COLO668 (cell line): ENCODE results near the gene KIF22.
"Not testable (repeated sequence)": the region's sequence is repeated elsewhere in the genome, so short reads cannot be mapped to it uniquely, and the experiment has no call there.

ENCODE experiments used
- DNase-seq: peaks from one replicate; lab custom pipeline; 2025; ENCODE audit not compliant: unreplicated experiment; lab: John Stamatoyannopoulos, UW

Gene KIF22

DNA sequence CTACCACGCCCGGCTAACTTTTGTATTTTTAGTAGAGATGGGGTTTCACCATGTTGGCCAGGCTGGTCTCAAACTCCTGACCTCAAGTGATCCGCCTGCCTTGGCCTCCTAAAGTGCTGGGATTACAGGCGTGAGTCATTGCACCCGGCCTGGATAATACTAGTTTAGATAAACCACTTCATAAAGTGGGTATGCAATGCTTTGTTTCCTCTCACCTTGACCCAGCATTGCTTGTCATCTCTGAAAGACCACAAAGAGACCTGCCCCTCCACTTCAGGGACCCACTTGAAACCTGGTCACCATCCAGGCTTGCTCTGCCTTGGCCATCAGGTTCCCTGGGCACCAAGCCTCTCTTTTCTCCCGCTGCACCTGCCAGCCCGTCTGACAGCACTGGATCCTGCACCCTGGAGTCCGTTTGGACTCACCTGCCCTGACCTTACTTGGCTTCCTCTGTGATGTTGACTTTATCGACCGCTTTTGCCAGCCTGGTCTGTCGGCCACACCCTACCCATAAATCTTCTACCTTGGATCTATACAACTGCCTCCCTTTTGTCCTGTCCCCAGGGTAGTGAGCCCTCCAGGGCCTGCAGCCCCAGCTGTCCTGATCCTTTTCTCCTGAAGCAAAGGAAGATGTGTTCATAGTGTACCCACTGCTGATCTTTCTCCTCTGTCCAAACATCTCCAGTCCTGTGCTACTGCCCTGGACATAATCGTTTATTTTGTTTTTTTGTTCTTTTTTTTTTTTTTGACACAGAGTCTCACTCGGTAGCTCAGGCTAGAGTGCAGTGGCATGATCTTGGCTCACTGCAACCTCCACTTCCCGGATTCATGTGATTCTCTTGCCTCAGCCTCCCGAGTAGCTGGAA is 25.2 kb upstream of the KIF22 start:
- peak; percentile 90 for DNase-seq

DNA sequence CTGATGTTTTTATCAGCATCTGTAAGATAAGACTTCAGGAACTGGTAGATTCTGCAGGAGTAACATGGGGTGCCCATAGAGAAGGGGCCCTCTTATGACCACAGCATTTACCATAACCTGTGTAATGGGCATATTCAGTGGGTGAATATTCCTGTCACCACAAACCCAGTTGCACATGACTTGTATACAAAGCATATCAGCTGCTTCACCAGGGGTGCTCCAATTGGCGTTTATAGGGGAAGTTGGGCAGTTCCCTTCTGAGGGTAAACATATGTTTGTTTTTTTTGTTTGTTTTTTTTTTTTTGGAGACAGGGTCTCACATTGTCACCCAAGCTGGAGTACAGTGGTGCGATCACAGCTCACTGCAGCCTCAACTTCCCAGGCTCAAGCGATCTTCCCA is 24.0 kb upstream of the KIF22 start:
- no peak for DNase-seq

DNA sequence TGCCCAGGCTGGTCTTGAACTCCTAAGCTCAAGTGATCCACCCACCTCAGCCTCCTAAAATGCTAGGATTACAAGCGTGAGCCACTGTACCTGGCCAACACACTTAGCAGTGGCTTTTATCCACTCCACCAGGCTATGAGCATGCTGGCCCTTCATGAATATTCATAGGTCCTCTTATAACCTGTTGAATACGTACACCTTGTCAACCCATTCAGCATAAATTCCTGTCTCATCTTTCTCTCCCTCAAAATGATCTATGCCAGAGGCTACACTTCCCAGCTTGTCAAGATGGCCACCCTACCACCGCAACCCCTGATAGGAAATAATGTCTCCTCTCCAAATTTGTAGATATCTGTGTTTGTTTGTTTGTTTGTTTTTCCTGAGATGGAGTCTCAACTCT is 23.5 kb upstream of the KIF22 start:
- no peak for DNase-seq

DNA sequence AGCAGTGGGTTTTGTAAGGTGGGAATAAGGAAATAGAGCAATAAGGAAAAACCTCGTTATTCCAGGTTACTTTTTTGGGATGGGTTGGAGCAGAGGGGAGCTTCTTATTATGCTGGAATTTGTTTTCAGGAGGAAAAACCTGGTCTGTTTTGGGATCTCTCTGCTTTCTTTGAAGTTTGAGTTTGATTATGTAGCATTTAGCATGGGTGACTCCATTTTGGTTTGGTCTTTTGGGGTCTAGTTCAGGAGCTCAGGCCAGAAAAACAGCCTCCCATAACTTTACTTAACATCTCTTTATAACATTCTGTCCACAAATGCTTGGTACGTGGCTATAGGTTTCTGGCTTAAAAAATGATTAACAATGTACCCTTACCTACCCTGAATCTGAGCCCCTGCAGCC is 21.0 kb upstream of the KIF22 start:
- no peak for DNase-seq

DNA sequence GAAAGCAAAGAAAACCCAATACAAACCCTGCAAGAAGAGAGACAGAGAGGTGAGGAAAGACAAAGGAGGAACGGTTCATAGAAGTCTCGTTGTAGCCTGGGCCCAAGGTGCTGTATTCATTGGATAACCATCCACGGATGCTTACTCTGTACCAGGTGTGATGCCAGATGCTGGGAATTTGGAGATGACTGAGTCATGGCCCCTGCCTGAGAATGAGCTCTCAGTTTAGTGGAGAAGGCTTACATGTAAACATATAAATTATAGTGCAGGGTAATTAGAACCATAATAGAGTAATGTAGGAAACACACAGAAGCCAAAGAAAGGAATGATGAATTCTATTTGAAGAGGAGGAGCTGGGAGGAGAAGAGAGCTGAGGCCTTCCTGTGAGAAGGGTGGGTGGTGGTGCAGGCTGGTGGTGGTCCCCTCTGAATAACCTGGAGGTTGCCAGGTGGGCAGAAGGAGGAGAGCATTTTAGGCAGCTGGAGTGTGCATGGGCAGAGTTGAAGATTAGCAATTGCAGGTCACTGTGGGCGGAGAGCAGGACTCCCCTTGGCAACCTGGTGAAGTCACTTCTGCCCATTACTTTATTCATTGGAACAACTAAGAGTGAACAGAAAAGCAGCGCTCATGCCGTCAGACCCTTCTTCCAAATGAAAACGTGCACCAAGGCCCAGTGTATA is 20.2 kb upstream of the KIF22 start:
- peak; percentile 22 for DNase-seq

DNA sequence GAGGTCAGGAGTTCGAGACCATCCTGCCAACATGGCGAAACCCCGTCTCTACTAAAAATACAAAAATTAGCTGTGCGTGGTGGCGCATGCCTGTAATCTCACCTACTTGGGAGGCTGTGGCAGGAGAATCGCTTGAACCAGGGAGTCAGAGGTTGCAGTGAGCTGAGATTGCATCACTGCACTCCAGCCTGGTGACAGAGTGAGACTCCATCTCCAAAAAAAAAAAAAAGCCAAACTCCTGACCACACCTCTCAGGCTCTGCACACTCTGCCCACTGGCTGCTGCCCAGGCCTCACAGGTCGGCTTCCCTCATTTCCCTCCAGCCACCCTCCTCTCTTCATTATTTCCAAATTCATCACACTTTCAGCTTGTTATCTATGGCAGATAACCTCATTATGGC is 18.2 kb upstream of the KIF22 start:
- DNase-seq = not testable (repeated sequence)

DNA sequence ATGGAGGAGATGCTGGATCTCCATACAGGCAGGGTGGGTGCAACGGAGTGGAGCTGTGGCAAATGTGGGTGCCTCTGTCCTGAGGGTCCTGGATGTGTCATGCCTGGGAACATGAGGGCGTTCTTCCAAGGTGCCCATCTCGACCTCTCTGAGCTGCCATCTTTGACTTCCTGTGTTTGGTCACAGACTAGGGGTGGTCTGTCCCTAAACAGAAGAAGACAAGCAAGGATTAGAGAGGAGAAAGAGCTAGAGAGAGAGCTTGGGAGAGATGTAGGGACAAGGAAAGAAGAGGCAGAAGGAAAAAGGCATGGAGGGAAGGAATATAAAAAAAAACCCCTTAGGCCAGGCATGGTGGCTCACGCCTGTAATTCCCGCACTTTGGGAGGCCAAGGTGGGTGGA is 15.8 kb upstream of the KIF22 start:
- no peak for DNase-seq

DNA sequence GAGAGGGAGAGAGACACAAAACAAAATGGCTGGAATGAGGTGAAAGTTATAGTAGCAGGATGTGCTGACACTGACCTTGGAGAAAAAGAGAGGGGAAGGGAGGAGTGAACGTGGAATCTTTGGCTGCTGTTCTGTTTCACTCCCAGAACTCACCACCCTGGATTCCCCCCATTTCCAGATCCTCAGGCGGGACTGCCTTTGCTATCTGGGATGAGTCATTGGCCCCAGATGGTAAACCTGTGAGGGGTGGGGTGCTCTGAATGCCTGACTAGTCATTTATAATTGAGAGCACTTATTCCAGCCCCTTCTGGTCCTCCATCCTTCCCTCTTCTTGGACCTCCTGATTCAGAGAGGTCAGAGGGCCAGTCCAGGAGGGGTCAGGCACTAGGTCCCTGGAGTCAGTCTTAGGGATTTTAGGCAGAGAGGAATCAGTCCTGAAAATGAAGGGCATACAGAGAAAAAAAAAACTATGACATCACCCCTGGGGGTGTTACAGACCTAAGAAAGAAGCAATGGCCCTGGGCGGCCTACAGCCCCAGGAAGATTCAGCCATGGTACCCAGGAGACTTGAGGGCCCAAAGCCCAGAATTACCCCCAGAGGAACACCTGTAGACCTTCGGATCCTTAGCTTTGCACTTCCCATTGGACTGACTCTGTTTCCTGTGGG is 14.7 kb upstream of the KIF22 start:
- DNase-seq = peak; percentile 5

DNA sequence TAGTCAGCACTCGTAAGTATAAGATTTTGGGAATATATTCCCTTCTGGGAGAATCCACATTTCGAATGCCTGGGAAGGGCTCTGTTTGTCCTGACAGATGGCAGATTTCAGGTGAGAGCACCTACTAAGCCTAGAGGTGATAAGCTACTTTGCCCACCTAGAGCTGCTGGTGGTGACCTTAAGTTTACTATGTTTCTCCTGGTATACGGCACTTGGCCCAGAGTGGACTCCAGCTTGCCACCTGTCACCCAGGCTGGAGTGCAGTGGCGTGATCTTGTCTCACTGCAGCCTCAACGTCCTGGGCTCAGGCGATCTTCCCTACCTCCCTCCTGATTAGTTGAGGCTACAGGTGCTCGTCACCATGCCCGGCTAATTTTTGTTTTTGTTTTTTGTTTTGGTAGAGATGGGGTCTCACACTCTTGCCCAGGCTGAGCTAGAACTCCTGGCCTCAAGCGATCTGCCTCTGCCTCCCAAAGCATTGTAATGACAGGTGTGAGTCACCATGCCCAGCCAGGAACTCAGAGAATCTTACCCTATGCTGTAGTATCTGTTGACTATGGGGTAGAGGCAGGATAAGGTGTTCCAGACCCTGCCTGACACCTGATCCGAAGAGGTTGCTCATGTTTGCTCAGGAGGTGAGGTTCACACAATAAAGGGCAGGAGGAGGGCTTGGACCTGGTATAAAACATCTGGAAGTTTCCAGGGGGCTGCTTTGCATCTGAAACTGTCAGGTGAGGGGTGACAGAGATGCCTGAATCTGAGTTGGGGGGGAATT is 12.8 kb upstream of the KIF22 start, which contains the start of gene ZG16:
TSS of gene ZG16 (plus strand) at position 681 of the 775 bp plus-strand sequence. CDS start 1,011 bp downstream, outside the sequence.
- peak; percentile 19 for DNase-seq

DNA sequence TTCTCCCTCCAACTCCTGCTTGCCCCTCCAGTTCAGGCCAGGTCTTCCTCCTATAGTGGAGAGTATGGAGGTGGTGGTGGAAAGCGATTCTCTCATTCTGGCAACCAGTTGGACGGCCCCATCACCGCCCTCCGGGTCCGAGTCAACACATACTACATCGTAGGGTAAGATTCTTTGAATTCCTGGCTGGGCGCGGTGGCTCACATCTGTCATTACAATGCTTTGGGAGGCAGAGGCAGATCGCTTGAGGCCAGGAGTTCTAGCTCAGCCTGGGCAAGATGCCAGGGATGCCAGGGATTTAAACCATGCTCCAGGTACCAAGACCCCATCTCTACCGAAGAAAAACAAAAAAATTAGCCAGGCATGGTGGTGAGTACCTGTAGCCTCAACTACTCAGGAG is 11.1 kb upstream of the KIF22 start:
- no peak for DNase-seq

DNA sequence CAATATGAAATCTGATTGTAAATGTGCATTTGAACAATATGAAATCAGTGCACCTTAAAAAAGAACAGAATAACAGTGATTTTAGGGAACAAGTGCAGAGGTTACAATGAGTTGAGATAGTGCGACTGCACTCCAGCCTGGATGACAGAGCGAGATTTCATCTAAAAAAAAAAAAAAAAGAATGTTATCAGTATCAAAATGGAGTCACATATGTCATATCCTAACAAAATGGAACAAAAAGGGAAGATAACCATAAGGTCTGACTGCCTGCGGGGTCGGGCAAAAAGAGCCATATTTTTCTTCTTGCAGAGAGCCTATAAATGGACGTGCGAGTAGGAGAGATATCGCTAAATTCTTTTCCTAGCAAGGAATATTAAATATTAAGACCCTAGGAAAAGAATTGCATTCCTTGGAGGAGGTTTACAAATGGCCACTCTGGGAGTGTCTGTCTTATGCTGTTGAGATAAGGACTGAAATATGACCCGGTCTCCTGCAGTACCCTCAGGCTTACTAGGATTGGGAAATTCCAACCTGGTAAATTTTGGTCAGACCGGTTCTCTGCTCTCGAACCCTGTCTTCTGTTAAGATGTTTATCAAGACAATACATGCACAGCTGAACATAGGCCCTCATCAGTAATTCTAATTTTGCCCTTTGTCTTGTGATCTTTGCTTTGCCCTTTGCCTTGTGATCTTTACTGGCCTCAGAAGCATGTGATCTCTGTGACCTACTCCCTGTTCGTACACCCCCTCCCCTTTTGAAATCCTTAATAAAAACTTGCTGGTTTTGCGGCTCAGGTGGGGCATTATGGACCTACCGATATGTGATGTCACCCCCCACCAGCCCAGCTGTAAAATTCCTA is 7.2 kb upstream of the KIF22 start:
- not testable (repeated sequence) for DNase-seq

DNA sequence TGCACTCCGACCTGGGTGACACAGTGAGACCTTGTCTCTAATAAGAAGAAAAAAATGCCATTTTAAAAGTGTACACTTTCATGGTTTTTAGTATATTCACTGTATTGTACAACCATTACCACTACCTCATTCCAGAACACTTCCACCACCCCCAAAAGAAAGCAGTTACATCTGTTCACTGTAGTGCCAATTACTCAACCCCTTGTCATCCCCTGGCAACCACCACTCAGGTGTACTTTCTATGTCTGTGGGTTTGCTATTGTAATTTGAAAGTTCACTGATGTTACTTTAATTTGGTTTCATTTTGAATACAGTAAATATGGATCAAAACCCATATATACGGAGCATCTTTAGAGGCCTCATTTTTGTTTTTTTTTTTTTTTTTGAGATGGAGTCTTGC is 6.4 kb upstream of the KIF22 start:
- no peak for DNase-seq

DNA sequence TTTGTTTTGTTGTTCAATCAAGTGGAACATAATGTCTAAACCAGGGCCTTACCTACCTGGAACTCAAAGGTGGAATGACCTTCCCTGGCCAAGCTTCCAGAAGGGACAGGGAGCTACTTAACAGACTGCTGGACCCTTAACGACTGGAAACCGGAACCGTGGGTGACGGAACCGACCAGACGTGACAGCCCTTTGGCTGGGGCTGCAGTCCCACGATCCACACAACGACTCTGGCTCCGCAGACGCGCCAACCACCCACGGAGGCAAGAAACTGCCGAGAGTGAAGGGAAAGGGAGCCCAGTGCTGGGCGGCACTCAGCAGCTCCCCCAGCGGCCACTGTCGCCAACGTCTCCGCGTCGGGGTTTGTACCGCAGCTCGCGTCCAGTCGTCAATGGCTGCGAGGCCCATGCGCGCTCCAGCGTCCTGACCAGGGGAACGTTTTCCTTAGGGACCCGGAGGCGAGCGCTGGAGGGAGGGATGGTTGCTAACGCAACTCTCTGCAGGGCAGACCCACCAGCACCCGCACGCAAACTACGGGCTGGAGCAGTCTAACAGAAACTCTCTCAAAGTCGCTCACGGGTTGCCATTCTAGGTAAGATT is 5.5 kb upstream of the KIF22 start:
- DNase-seq = no peak

DNA sequence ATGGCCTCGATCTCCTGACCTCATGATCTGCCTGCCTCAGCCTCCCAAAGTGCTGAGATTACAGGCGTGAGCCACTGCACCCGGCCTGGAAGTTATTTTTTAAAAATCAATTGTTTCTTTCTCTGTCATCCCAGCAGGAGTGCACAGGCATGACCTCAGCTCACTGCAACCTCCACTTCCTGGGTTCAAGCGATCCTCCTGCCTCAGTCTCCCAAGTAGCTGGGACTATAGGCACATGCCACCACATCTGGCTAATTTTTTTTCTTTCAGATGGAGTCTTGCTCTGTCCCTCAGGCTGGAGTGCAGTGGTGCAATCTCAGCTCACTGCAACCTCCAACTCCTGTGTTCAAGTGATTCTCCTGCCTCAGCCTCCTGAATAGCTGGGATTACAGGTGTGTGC is 3.4 kb upstream of the KIF22 start:
- DNase-seq = not testable (repeated sequence)

DNA sequence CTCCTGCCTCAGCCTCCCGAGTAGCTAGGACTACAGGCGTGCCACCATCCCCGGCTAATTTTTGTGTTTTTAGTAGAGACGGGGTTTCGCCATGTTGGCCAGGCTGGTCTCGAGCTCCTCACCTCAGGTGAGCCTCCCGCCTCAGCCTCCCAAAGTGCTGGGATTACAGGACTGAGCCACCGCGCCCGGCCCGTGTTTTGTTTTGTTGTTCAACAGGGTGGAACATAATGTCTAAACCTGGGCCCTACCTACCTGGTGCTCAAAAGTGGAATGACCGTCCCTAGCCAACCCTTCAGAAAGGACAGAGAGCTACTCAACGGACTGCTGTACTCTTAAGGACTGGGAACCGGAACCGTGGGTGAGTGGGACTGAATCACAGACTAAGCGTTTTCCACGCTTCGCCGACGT is 772 bp upstream of the KIF22 start:
- no peak for DNase-seq

DNA sequence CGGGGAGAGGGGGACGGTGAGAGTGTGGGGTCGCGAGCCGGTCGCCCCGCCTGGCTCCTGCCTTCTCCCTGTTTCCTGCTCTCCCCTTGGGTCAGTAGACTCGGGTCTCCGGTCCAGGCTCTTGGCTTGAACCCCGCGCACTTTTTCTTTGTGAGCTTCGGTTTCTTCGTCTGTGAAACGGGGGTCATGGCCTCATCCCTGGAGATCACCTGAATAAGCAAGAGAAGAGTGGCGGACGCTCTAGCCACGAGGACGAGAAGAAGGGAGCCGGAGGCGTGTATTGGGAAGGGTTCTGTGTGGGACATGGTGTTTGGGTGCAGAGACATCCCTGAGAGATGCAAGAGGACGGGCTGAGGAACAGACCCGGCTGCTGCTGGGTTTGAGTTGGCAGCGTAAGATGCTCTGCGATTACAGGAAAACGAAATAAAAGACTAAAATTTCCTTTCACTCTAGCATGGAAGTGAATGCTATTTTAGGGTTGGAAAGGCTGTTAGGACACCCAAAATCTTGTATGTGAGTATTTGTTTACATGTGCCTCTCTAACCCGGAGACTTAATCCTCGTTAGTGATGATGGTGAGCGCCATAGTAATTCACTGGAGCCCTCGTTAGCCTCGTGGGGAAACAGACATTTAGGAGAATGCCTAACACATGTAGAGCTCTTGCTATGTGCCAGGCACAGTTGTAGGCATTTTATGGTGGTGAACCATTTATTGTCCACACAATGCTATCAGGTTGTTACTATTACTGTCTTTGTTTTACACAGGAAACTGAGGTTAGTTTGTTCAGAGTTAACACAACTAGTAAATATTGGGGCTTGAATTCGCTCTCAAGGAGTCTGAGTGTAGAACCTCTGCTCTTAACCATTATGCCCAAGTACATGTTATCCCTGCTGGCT is 646 bp downstream of the KIF22 start:
- DNase-seq = no peak

DNA sequence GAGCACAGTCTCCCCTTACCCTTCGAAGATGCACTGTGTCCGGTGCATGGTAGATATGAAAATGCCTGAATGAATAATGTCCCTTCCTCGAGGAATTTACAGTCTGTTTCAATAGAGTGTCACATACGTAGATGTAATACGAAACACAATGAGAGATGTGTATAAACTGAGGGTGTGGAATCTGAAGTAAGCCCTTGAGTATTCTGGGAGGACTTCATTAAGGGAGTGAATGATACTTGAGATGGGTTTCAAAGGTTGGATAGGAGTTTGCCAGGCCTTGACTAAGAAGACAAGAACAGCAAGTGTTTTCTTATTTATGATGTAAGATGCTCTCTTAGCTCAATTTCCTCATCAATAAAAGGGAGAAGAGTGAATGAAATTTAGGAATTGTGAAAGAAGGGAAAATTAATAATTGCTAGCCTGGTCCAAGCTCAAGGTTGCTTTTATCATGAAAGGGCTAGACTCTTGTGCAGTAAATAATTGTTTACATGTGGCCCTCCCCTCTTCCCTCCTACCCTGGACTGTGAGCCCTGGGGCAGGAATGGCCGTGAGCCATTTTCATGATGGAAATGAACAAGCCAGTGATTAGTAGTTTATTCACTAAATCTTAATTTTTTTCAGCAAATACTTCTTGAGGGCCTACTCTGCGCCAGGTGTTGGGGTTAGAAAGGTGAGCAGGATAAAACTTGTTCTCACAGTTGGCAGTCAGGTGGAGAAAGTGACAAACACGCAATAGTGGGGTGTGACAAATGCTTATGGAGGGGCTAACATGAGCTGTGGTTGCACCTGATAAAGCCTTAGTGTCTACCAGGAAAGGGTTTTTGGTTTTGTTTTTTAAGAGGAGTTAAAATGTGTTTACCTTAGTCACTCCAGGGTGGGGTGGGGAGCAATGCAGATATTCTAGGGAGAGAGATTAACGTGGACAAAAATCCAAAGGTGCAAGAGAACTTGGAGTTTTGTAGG is 1.6 kb downstream of the KIF22 start:
- no peak for DNase-seq

DNA sequence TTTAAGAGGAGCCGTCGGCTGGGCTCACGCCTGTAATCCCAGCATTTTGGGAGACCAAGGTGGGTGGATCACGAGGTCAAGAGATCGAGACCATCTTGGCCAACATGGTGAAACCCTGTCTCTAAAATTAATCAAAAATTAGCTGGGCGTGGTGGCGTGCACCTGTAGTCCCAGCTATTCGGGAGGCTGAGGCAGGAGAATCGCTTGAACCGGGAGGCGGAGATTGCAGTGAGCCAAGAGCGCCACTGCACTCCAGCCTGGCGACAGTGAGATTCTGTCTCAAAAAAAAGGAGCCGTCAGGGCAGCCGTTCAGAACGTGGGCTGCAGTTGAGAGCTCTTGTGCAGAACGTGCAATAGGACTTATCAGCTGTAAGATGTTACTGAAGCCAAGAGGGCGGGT is 2.6 kb downstream of the KIF22 start:
- DNase-seq = not testable (repeated sequence)
